GM21526 (cell line): ENCODE results near the gene PDE4B.

Experiments used
- ATAC-seq: cut with Tn5 transposase; IDR thresholded peaks from one replicate; pipeline ENCODE4 v1.9.1; 2021; ENCODE audit warnings: moderate library complexity; ENCODE audit not compliant: unreplicated experiment, low FRiP score

The PDE4B gene

GRCh38 chr1:66273656-66274055 lies 481.0 kb downstream of the PDE4B start:
- no peak for ATAC-seq

- no peak for ATAC-seq
Observed at GRCh38 chr1:66274634-66275033, 481.9 kb downstream of the PDE4B start.

- no peak for ATAC-seq
Observed at GRCh38 chr1:66275083-66275482, 482.4 kb downstream of the PDE4B start.

GRCh38 chr1:66275601-66276023 lies 482.9 kb downstream of the PDE4B start:
- ATAC-seq: no peak

- ATAC-seq: peak; percentile 81
Observed at GRCh38 chr1:66276218-66276617, 483.5 kb downstream of the PDE4B start.

GRCh38 chr1:66278260-66279021 lies 485.7 kb downstream of the PDE4B start:
- ATAC-seq: peak; percentile 20

- ATAC-seq: no peak
Observed at GRCh38 chr1:66281808-66282207, 489.1 kb downstream of the PDE4B start.

GRCh38 chr1:66282343-66282852 lies 489.7 kb downstream of the PDE4B start:
- ATAC-seq: peak; percentile 85

GRCh38 chr1:66282891-66283621 lies 490.4 kb downstream of the PDE4B start:
- ATAC-seq: peak; percentile 1

- ATAC-seq: peak; percentile 54
Observed at GRCh38 chr1:66283622-66284041, 490.9 kb downstream of the PDE4B start.

GRCh38 chr1:66284746-66285145 lies 492.1 kb downstream of the PDE4B start:
- ATAC-seq: no peak

GRCh38 chr1:66285618-66286270 lies 493.0 kb downstream of the PDE4B start:
- ATAC-seq: no peak

- no peak for ATAC-seq
Observed at GRCh38 chr1:66286307-66286706, 493.6 kb downstream of the PDE4B start.

- no peak for ATAC-seq
Observed at GRCh38 chr1:66288048-66288447, 495.4 kb downstream of the PDE4B start.

- ATAC-seq: no peak
Observed at GRCh38 chr1:66290761-66291530, 498.3 kb downstream of the PDE4B start.

GRCh38 chr1:66291531-66291864 lies 498.8 kb downstream of the PDE4B start:
- ATAC-seq: no peak

- no peak for ATAC-seq
Observed at GRCh38 chr1:66292305-66292704, 499.6 kb downstream of the PDE4B start.

GRCh38 chr1:66292944-66293343 lies 500.2 kb downstream of the PDE4B start:
- no peak for ATAC-seq

GRCh38 chr1:66294707-66295370 lies 502.1 kb downstream of the PDE4B start:
- ATAC-seq: no peak

GRCh38 chr1:66295803-66296202 lies 503.1 kb downstream of the PDE4B start:
- ATAC-seq: no peak
